Activated naive CD8-positive, alpha-beta T cell treated with anti-CD3 and anti-CD28 coated beads for 36 hours (primary cell): ENCODE data around the gene RPGRIP1L. TPM values are rescaled to one million over a fixed set of nuclear protein-coding genes. Genes with fewer than 3 reads are reported as not detected.

Experiments used
- DNase-seq: peaks from one replicate; pipeline ENCODE4 v3.0.0; 2021
- H3K27ac Mint-ChIP-seq: one replicate; pipeline ENCODE4 v1.8.0; 2022; ENCODE audit warnings: mild to moderate bottlenecking, moderate library complexity, mixed read lengths
- H3K27me3 Mint-ChIP-seq: one replicate; pipeline ENCODE4 v1.8.0; 2022; ENCODE audit warnings: mild to moderate bottlenecking, mixed read lengths
- H3K36me3 Mint-ChIP-seq: one replicate; pipeline ENCODE4 v1.8.0; 2021; ENCODE audit warnings: mild to moderate bottlenecking, mixed read lengths
- H3K4me1 Mint-ChIP-seq: one replicate; pipeline ENCODE4 v1.8.0; 2021; ENCODE audit warnings: mixed read lengths
- H3K4me3 Mint-ChIP-seq: one replicate; pipeline ENCODE4 v1.8.0; 2022; ENCODE audit warnings: mild to moderate bottlenecking, moderate library complexity, mixed read lengths
- H3K9me3 Mint-ChIP-seq: one replicate; pipeline ENCODE4 v1.8.0; 2022; ENCODE audit warnings: mixed read lengths
- total RNA-seq, 2 experiments: library from RNA; stranded (reverse); gene quantifications; one replicate each; pipeline ENCODE4 v1.2.3, GENCODE V29; 2021

RPGRIP1L gene
- total RNA-seq, 2 experiments from 2014 or later, result 7.1 to 8.4 TPM

DNA sequence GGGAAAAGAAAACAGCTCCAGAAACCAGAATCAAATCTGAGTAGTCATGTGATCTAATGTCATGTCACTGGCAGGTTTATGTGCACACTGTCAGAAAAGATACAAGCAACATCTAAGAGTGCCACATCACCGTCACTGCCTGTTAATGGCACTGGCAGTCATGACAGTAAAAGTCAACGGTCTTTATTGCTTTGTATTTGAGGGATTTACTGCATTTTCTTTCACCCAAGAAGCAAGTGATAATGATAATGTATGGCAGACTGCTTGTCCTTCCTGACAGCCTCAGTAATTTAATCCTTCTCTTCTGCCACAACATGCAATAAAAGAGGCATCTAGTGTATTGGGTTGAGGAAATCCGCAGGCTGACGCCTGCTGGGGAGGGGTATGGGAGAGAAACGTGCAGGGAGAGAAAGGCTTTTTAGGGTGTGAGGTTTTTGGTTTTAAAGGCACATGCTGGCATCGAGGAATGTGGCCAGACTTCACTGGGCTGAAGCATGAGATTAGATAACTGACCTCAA is 92.4 kb downstream of the RPGRIP1L start:
- H3K9me3 Mint-ChIP-seq, result no peaks in the 10 kb centered on the region
- H3K4me3 Mint-ChIP-seq, result no peak overlapping the region
- H3K36me3 Mint-ChIP-seq, result peaks cover 3% of the 10 kb centered on the region
- H3K4me1 Mint-ChIP-seq, result no peaks in the 10 kb centered on the region
- H3K27me3 Mint-ChIP-seq, result no peaks in the 10 kb centered on the region
- DNase-seq, result no peak
- no peak overlapping the region for H3K27ac Mint-ChIP-seq

DNA sequence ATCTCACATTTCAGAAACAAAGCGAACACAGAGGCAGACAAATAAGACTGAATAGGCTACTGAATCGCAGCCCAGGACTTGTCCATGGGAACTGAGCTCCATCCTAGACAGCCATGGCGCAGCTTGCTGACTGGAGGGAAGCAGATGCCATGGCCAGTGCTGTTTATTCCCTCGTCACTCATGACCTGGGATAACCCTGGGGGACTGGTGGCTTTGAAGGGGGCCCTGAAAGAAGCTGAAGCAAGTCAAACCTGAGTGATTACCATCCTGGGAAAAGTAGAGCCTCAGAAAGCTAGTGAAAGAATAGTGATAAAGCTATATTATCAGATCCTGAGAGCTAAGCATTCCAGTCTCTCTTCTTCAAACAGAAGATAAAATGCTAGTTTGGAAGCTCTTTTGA is 94.1 kb downstream of the RPGRIP1L start:
- DNase-seq, result no peak
- H3K36me3 Mint-ChIP-seq, result peaks cover 6% of the 10 kb centered on the region
- H3K4me3 Mint-ChIP-seq, result no peak overlapping the region
- H3K27ac Mint-ChIP-seq, result no peak overlapping the region
- no peaks in the 10 kb centered on the region for H3K4me1 Mint-ChIP-seq
- H3K9me3 Mint-ChIP-seq, result no peaks in the 10 kb centered on the region
- no peaks in the 10 kb centered on the region for H3K27me3 Mint-ChIP-seq

- no peaks in the 10 kb centered on the region for H3K27me3 Mint-ChIP-seq
Observed at GRCh38 chr16:53608094-53608493, 95.6 kb downstream of the RPGRIP1L start.

DNA sequence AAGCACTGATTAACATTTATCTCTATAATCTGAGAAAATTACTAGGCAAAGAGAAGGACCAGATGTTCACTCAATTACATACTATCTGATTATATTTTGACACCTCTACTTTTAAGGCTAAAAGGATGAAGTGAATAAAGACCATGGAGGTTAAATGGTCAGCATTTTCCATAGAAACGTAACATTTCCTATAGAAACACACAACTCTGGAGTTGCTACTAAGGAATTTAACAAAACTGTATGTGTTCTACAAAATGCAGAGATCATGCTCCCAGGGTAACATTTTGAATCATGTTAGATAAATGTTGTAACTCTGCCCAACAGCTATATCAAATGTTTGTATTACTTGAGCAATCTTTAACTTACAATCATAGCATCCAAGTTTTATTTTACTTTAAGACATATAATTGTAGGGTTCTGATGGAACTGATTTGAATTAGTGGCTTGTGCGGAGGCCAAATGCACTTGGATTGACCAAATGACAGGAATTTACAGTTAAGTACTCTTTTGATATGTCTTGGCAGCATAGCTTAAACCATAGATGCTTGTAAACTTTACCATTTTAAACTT is 97.7 kb downstream of the RPGRIP1L start:
- Mint-ChIP-seq H3K9me3 (no peaks in the 10 kb centered on the region), H3K36me3 (peaks cover 6% of the 10 kb centered on the region), H3K4me1 (no peaks in the 10 kb centered on the region), H3K27ac (no peak overlapping the region), H3K4me3 (no peak overlapping the region), H3K27me3 (no peaks in the 10 kb centered on the region)
- no peak for DNase-seq

More at GRCh38 chr16:53608094-53608493, 95.6 kb downstream of the RPGRIP1L start:
- no peak for DNase-seq
- Mint-ChIP-seq H3K4me3 (no peak overlapping the region), H3K4me1 (no peaks in the 10 kb centered on the region), H3K27ac (no peak overlapping the region), H3K36me3 (peaks cover 6% of the 10 kb centered on the region), H3K9me3 (no peaks in the 10 kb centered on the region)

- no peak overlapping the region for H3K4me3 Mint-ChIP-seq
- no peaks in the 10 kb centered on the region for H3K4me1 Mint-ChIP-seq
- no peaks in the 10 kb centered on the region for H3K27me3 Mint-ChIP-seq
- H3K36me3 Mint-ChIP-seq, result peaks cover 6% of the 10 kb centered on the region
- H3K27ac Mint-ChIP-seq, result no peak overlapping the region
- no peak for DNase-seq
- H3K9me3 Mint-ChIP-seq, result no peaks in the 10 kb centered on the region
Observed at GRCh38 chr16:53605356-53605755, 98.3 kb downstream of the RPGRIP1L start.

GRCh38 chr16:53601961-53602360 is 101.7 kb downstream of the RPGRIP1L start:
- H3K4me3 Mint-ChIP-seq, result no peak overlapping the region

DNA sequence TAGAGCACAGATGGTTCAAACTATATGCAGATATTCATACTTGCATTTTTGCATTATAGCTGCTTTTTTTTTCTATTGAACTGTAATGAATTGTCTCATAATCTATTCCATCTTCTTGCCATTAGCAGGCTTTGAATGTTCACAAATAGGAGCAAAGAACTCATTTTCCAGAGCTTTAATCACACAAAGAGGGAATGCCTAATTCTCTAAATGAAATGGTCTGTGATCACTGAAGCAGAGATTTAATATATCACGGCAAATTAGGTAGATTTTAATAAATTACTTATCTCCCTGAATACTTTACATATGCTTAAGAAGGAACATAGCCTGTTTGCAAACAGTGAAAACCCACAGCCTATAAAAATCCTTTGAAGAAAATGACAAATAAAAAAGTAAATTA is 103.0 kb downstream of the RPGRIP1L start:
- Mint-ChIP-seq H3K27ac (no peak overlapping the region), H3K36me3 (peaks cover 19% of the 10 kb centered on the region), H3K4me3 (no peak overlapping the region), H3K4me1 (no peaks in the 10 kb centered on the region), H3K9me3 (peaks cover 9% of the 10 kb centered on the region), H3K27me3 (no peaks in the 10 kb centered on the region)
- DNase-seq, result no peak

More at GRCh38 chr16:53601961-53602360, 101.7 kb downstream of the RPGRIP1L start:
- no peaks in the 10 kb centered on the region for H3K4me1 Mint-ChIP-seq
- H3K27ac Mint-ChIP-seq, result no peak overlapping the region
- no peaks in the 10 kb centered on the region for H3K9me3 Mint-ChIP-seq
- no peaks in the 10 kb centered on the region for H3K27me3 Mint-ChIP-seq
- no peak for DNase-seq
- H3K36me3 Mint-ChIP-seq, result peaks cover 13% of the 10 kb centered on the region

GRCh38 chr16:53600126-53600525 is 103.5 kb downstream of the RPGRIP1L start:
- H3K36me3 Mint-ChIP-seq, result peaks cover 18% of the 10 kb centered on the region

GRCh38 chr16:53599548-53599947 is 104.1 kb downstream of the RPGRIP1L start:
- H3K27ac Mint-ChIP-seq, result no peak overlapping the region
- DNase-seq, result no peak
- no peak overlapping the region for H3K4me3 Mint-ChIP-seq
- H3K4me1 Mint-ChIP-seq, result no peaks in the 10 kb centered on the region
- H3K36me3 Mint-ChIP-seq, result peaks cover 17% of the 10 kb centered on the region
- peaks cover 18% of the 10 kb centered on the region for H3K9me3 Mint-ChIP-seq
- no peaks in the 10 kb centered on the region for H3K27me3 Mint-ChIP-seq

More at GRCh38 chr16:53600126-53600525, 103.5 kb downstream of the RPGRIP1L start:
- no peaks in the 10 kb centered on the region for H3K4me1 Mint-ChIP-seq
- no peak overlapping the region for H3K27ac Mint-ChIP-seq
- peaks cover 13% of the 10 kb centered on the region for H3K9me3 Mint-ChIP-seq
- no peaks in the 10 kb centered on the region for H3K27me3 Mint-ChIP-seq
- DNase-seq, result no peak
- H3K4me3 Mint-ChIP-seq, result no peak overlapping the region

- peaks cover 21% of the 10 kb centered on the region for H3K9me3 Mint-ChIP-seq
- no peaks in the 10 kb centered on the region for H3K4me1 Mint-ChIP-seq
- H3K36me3 Mint-ChIP-seq, result peaks cover 17% of the 10 kb centered on the region
- no peak overlapping the region for H3K4me3 Mint-ChIP-seq
- no peak for DNase-seq
- H3K27ac Mint-ChIP-seq, result no peak overlapping the region
- H3K27me3 Mint-ChIP-seq, result no peaks in the 10 kb centered on the region
Observed at GRCh38 chr16:53598511-53599275, 105.0 kb downstream of the RPGRIP1L start.

DNA sequence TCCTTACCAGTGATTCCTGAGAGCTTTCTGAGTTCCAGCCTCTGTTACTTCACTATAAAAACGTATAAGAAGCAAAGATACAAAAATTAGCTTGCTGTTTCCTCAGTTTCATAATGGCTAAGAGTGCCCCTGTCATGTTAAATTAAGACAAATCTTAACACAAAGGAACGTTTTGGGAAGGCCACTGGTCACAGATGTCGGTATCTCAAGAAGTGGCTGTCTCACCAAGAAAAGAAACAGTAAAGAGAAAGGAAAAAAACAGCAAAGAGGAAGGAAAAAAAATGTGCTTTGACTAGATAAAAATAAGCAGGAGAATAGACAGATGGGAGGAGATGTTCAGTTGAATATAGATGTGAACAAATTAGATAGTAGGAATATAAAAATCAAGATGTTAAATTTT is 105.9 kb downstream of the RPGRIP1L start:
- Mint-ChIP-seq H3K36me3 (peaks cover 17% of the 10 kb centered on the region), H3K27me3 (no peaks in the 10 kb centered on the region), H3K4me1 (no peaks in the 10 kb centered on the region), H3K4me3 (no peak overlapping the region), H3K27ac (no peak overlapping the region), H3K9me3 (peaks cover 21% of the 10 kb centered on the region)
- no peak for DNase-seq

GRCh38 chr16:53588081-53588648 is 115.5 kb downstream of the RPGRIP1L start:
- Mint-ChIP-seq H3K36me3 (no peaks in the 10 kb centered on the region), H3K27ac (no peak overlapping the region), H3K4me1 (no peaks in the 10 kb centered on the region), H3K9me3 (peaks cover 11% of the 10 kb centered on the region), H3K27me3 (peaks cover 8% of the 10 kb centered on the region), H3K4me3 (no peak overlapping the region)
- DNase-seq, result no peak

GRCh38 chr16:53583401-53583800 is 120.3 kb downstream of the RPGRIP1L start:
- Mint-ChIP-seq H3K27ac (no peak overlapping the region), H3K9me3 (no peaks in the 10 kb centered on the region), H3K4me1 (no peaks in the 10 kb centered on the region), H3K4me3 (no peak overlapping the region), H3K27me3 (no peaks in the 10 kb centered on the region), H3K36me3 (no peaks in the 10 kb centered on the region)
- no peak for DNase-seq

- DNase-seq, result no peak
- H3K9me3 Mint-ChIP-seq, result no peaks in the 10 kb centered on the region
- no peak overlapping the region for H3K27ac Mint-ChIP-seq
- H3K4me1 Mint-ChIP-seq, result no peaks in the 10 kb centered on the region
- no peaks in the 10 kb centered on the region for H3K27me3 Mint-ChIP-seq
- no peaks in the 10 kb centered on the region for H3K36me3 Mint-ChIP-seq
- H3K4me3 Mint-ChIP-seq, result no peak overlapping the region
Observed at GRCh38 chr16:53581784-53582183, 121.9 kb downstream of the RPGRIP1L start.

- no peaks in the 10 kb centered on the region for H3K36me3 Mint-ChIP-seq
- H3K4me3 Mint-ChIP-seq, result no peak overlapping the region
- no peaks in the 10 kb centered on the region for H3K27me3 Mint-ChIP-seq
- no peaks in the 10 kb centered on the region for H3K4me1 Mint-ChIP-seq
- DNase-seq, result no peak
- no peaks in the 10 kb centered on the region for H3K9me3 Mint-ChIP-seq
- no peak overlapping the region for H3K27ac Mint-ChIP-seq
Observed at GRCh38 chr16:53580038-53580802, 123.4 kb downstream of the RPGRIP1L start.
